Nucleus accumbens (tissue), 56 donors: Measurements from ENCODE around the gene DARS1.

Experiments
- DNase-seq, 56 donors: peaks; one replicate each; lab custom pipeline; 2025; lab: John Stamatoyannopoulos, UW

The DARS1 gene

GRCh38 chr2:136016836-136017235 is 31.4 kb upstream of the DARS1 start:
- DNase-seq, result no peak

GRCh38 chr2:136016427-136016826 is 31.0 kb upstream of the DARS1 start:
- DNase-seq, result no peak

- no peak for DNase-seq
Measured at GRCh38 chr2:136015699-136016098, 30.3 kb upstream of the DARS1 start.

GRCh38 chr2:136014411-136014810 is 29.0 kb upstream of the DARS1 start:
- DNase-seq, result peak in 1 of 56 donors; percentile 7

GRCh38 chr2:136013955-136014354 is 28.5 kb upstream of the DARS1 start:
- DNase-seq, result peak in 2 of 56 donors; percentile 11 to 20

- DNase-seq, result no peak
Measured at GRCh38 chr2:136013136-136013685, 27.8 kb upstream of the DARS1 start.

- no peak for DNase-seq
Measured at GRCh38 chr2:136012315-136012714, 26.9 kb upstream of the DARS1 start.

GRCh38 chr2:136010126-136010525 is 24.7 kb upstream of the DARS1 start:
- DNase-seq, result no peak

- no peak for DNase-seq
Measured at GRCh38 chr2:136008205-136008865, 22.9 kb upstream of the DARS1 start.

- no peak for DNase-seq
Measured at GRCh38 chr2:136006658-136007057, 21.2 kb upstream of the DARS1 start.

GRCh38 chr2:136005462-136006196 is 20.2 kb upstream of the DARS1 start:
- DNase-seq, result no peak

- no peak for DNase-seq
Measured at GRCh38 chr2:136004965-136005364, 19.5 kb upstream of the DARS1 start.

- no peak for DNase-seq
Measured at GRCh38 chr2:136001131-136001530, 15.7 kb upstream of the DARS1 start.

GRCh38 chr2:136000502-136000901 is 15.1 kb upstream of the DARS1 start:
- DNase-seq, result no peak

- peak in 1 of 56 donors; percentile 12 for DNase-seq
Measured at GRCh38 chr2:135999899-136000298, 14.5 kb upstream of the DARS1 start.

- DNase-seq, result no peak
Measured at GRCh38 chr2:135998879-135999278, 13.5 kb upstream of the DARS1 start.

GRCh38 chr2:135997380-135997779 is 12.0 kb upstream of the DARS1 start:
- DNase-seq, result peak in 30 of 56 donors; percentile 6 to 60 (median 26)

GRCh38 chr2:135996304-135996703 is 10.9 kb upstream of the DARS1 start:
- DNase-seq, result no peak

GRCh38 chr2:135994281-135994680 is 8.9 kb upstream of the DARS1 start:
- no peak for DNase-seq

GRCh38 chr2:135993421-135993820 is 8.0 kb upstream of the DARS1 start:
- DNase-seq, result no peak

- DNase-seq, result no peak
Measured at GRCh38 chr2:135991861-135992260, 6.4 kb upstream of the DARS1 start.

GRCh38 chr2:135987441-135987840 is 2.0 kb upstream of the DARS1 start:
- DNase-seq, result no peak
